Suprapubic skin (tissue), 4 donors: Measurements from ENCODE around the gene GFOD1. TPM values are rescaled to one million over a fixed set of nuclear protein-coding genes. Genes with fewer than 3 reads are reported as not detected.

Source experiments
- DNase-seq, 2 donors: peaks; one replicate each; pipeline ENCODE4 v3.0.0-alpha.2; 2019; ENCODE audit warnings: low spot score in 2 of 2
- H3K27ac ChIP-seq: fragments of 200-600 bp; sonication (generic); one replicate; pipeline ENCODE4 v1.5.1; 2019
- H3K27me3 ChIP-seq: fragments of 200-600 bp; sonication (generic); one replicate; pipeline ENCODE4 v1.5.1; 2019
- H3K36me3 ChIP-seq: fragments of 200-600 bp; sonication (generic); one replicate; pipeline ENCODE4 v1.5.1; 2019
- H3K4me1 ChIP-seq: fragments of 200-600 bp; sonication (generic); one replicate; pipeline ENCODE4 v1.5.1; 2019
- H3K4me3 ChIP-seq: fragments of 200-600 bp; sonication (generic); one replicate; pipeline ENCODE4 v1.5.1; 2019; ENCODE audit warnings: mild to moderate bottlenecking
- H3K9me3 ChIP-seq: fragments of 200-600 bp; sonication (generic); one replicate; pipeline ENCODE4 v1.5.1; 2019
- CTCF ChIP-seq, 2 donors: fragments of 200-600 bp in 1 of 2; fragments of 450-650 bp in 1 of 2; sonication (generic) in 1 of 2; IDR thresholded peaks; one replicate each; pipeline ENCODE4 v1.5.1; 2016 to 2019; ENCODE audit warnings: antibody characterized with exemption in 2 of 2, mild to moderate bottlenecking in 1 of 2, moderate library complexity in 1 of 2
- EP300 ChIP-seq: sonication (generic); formaldehyde crosslinking; IDR thresholded peaks from one replicate; pipeline ENCODE4 v1.6.1; 2017; ENCODE audit warnings: antibody characterized with exemption
- POLR2A ChIP-seq, 2 donors: fragments of 450-650 bp; IDR thresholded peaks; one replicate each; pipeline ENCODE4 v1.6.1; 2017; ENCODE audit warnings: antibody characterized with exemption in 2 of 2, mild to moderate bottlenecking in 2 of 2, moderate library complexity in 2 of 2
- POLR2AphosphoS5 ChIP-seq, 3 donors: sonication (generic); formaldehyde crosslinking; IDR thresholded peaks; one replicate each; pipeline ENCODE4 v1.6.1; 2017; ENCODE audit warnings: antibody characterized with exemption in 3 of 3
- WGBS: methylation state at CpG from one replicate; pipeline ENCODE4 v1.1.5; 2018; 5-methylcytosine and 5-hydroxymethylcytosine counted together
- total RNA-seq, 4 donors: library from RNA; depleted of rRNA; stranded (reverse); fragments of >200 nt; gene quantifications; one replicate each; pipeline ENCODE4 v1.1.0, GENCODE V29; 2016

GFOD1 gene
- total RNA-seq, 4 donors from 2014 or later: 7.5 to 15.2 (median 13.7) TPM

GRCh38 chr6:13404892-13405254 is 82.5 kb downstream of the GFOD1 start:
- Histone ChIP-seq H3K4me1 (peaks cover 39% of the 10 kb centered on the region), H3K27ac (peak overlapping the region; percentile 46), H3K36me3 (no peaks in the 10 kb centered on the region), H3K27me3 (no peaks in the 10 kb centered on the region), H3K4me3 (no peak overlapping the region), H3K9me3 (no peaks in the 10 kb centered on the region)
- no peak for TF ChIP-seq POLR2AphosphoS5 (IDR thresholded peaks at IDR 0.05)
- TF ChIP-seq EP300: no peak
- no peak for TF ChIP-seq POLR2A (IDR thresholded peaks at IDR 0.05)
- TF ChIP-seq CTCF (IDR thresholded peaks at IDR 0.05): no peak
- DNase-seq: peak in 1 of 2 donors; percentile 21

- peak overlapping the region; percentile 46 for H3K27ac ChIP-seq
- DNase-seq: peak in 1 of 2 donors; percentile 23
- TF ChIP-seq POLR2AphosphoS5 (IDR thresholded peaks at IDR 0.05): no peak
- H3K36me3 ChIP-seq: no peaks in the 10 kb centered on the region
- H3K9me3 ChIP-seq: no peaks in the 10 kb centered on the region
- peaks cover 39% of the 10 kb centered on the region for H3K4me1 ChIP-seq
- no peaks in the 10 kb centered on the region for H3K27me3 ChIP-seq
- H3K4me3 ChIP-seq: no peak overlapping the region
- WGBS: 50% methylated on average over 5 of the region's 5 CpGs
These were observed 83.0 kb downstream of the GFOD1 start for GRCh38 chr6:13404228-13404891.

GRCh38 chr6:13402711-13403110 is 84.7 kb downstream of the GFOD1 start:
- no peak for DNase-seq
- no peak overlapping the region for H3K27ac ChIP-seq

GRCh38 chr6:13400772-13401171 is 86.6 kb downstream of the GFOD1 start:
- H3K4me1 ChIP-seq: peaks cover 26% of the 10 kb centered on the region
- no peaks in the 10 kb centered on the region for H3K9me3 ChIP-seq
- DNase-seq: no peak
- no peaks in the 10 kb centered on the region for H3K36me3 ChIP-seq
- TF ChIP-seq EP300: no peak
- no peak for TF ChIP-seq POLR2AphosphoS5 (IDR thresholded peaks at IDR 0.05)
- no peak for TF ChIP-seq CTCF (IDR thresholded peaks at IDR 0.05)
- TF ChIP-seq POLR2A (IDR thresholded peaks at IDR 0.05): no peak
- WGBS: 85% methylated on average over 3 of the region's 3 CpGs
- H3K27me3 ChIP-seq: no peaks in the 10 kb centered on the region
- no peak overlapping the region for H3K27ac ChIP-seq
- no peak overlapping the region for H3K4me3 ChIP-seq

More at GRCh38 chr6:13402711-13403110, 84.7 kb downstream of the GFOD1 start:
- Histone ChIP-seq H3K36me3 (no peaks in the 10 kb centered on the region), H3K9me3 (no peaks in the 10 kb centered on the region), H3K4me3 (no peak overlapping the region), H3K27me3 (no peaks in the 10 kb centered on the region), H3K4me1 (peaks cover 35% of the 10 kb centered on the region)
- TF ChIP-seq POLR2A (IDR thresholded peaks at IDR 0.05) (no peak), POLR2AphosphoS5 (IDR thresholded peaks at IDR 0.05) (no peak), CTCF (IDR thresholded peaks at IDR 0.05) (no peak), EP300 (no peak)
- WGBS: 88% methylated on average over 3 of the region's 3 CpGs

GRCh38 chr6:13398421-13398994 is 88.9 kb downstream of the GFOD1 start:
- no peak for DNase-seq
- H3K36me3 ChIP-seq: no peaks in the 10 kb centered on the region
- WGBS: 70% methylated on average over 9 of the region's 9 CpGs
- no peak overlapping the region for H3K27ac ChIP-seq
- H3K4me1 ChIP-seq: peaks cover 20% of the 10 kb centered on the region
- H3K9me3 ChIP-seq: no peaks in the 10 kb centered on the region
- TF ChIP-seq POLR2A (IDR thresholded peaks at IDR 0.05) (no peak), EP300 (no peak), CTCF (IDR thresholded peaks at IDR 0.05) (no peak), POLR2AphosphoS5 (IDR thresholded peaks at IDR 0.05) (no peak)
- H3K4me3 ChIP-seq: no peak overlapping the region
- no peaks in the 10 kb centered on the region for H3K27me3 ChIP-seq
